Activated CD4-positive, alpha-beta T cell treated with anti-CD3 and anti-CD28 coated beads for 48 hours (primary cell): ENCODE measurements around the gene PDLIM3.

Experiments
- DNase-seq: peaks from one replicate; pipeline ENCODE4 v3.0.0-alpha.2; 2020

PDLIM3 gene

DNA sequence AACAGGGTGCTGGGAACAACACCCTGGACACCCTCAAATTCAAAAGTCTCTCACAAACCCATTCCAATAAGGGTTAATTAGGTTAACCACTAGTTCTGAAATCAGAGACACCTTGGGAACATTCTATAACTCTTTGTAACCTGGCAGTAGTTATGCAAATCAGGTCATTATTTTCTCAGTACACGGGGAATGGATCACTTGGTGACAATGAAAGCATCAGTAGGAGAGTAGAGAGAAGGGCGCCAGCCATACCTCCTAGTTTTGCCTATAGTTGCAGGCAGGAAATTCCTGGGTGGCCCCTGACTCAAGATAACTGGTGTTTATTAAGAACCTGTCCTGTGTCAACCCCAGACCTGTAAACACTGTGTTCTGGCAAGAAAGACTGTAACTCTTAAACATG, 66.3 kb downstream of the PDLIM3 start:
- no peak for DNase-seq

DNA sequence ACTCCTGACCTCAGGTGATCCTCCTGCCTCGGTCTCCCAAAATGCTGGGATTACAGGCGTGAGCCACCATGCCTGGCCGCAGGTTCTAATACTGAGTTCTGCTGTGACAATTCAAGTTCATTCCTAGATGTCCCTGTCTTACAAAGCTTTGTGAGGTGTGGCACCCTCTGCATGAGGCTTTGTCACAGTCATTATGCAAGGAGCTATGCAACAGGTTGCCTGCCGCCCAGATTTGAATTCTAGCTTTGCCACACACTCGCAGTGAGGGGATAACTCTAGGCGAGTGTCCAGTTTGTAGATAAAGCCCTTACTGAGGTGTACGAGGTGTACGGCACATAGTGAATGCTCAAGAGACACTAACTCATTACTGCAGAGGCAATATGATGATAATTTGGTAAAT, 67.3 kb downstream of the PDLIM3 start:
- DNase-seq, result no peak

DNA sequence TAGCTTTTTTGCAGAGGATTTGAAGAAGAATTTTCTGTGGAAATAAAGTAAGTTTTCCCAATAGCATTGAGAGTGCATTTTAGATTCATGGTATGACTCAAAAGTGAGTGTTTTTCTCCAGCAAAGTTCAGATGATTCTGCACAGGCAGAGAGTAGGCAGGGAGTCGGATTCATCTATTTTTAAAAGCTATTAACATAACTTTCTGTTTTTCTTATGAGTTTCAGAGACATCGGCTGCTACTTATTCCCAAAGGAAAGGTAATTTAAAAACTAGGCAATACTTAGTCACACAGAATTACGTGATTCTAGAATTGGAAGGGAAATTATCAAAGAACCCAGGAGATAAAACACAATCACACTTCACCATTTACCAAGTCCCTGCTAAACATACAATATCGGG, 68.2 kb downstream of the PDLIM3 start:
- no peak for DNase-seq

DNA sequence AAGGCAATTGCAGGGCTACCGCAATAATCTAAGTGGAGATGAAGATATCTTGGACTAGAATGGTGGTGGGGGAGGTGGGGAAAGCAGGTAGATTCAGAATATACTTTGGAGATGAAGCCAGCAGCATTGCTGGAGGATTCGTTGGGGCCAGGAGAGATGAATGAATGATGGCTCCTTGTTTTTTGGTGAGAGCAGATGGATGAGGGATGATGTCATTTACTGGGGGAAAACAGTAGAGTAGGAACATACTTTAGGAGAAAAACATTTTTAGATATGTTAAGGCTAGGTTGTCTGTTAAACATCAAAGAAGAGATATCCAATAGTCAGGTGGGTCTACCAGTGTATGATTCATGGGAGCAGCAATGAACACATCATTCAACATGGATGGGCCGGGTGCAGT, 69.6 kb downstream of the PDLIM3 start:
- DNase-seq, result no peak

DNA sequence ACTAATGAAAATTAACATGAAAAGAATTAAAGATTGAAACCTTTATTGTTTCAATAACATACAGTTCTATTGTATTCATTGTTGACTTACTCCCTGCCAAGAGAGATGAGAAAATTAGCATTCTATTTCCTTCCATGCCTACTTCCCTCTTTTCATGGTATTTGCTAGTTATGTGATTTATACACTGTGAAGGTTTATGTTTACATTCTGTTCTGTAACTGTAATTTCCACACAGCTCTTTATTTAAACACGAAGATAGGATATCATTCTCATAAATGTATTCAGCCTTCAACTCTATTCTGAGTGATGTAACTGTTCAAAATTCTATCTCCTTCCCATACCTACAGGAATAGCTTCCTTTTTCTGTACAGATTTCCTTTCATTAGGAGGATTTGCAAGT, 70.4 kb downstream of the PDLIM3 start:
- no peak for DNase-seq

DNA sequence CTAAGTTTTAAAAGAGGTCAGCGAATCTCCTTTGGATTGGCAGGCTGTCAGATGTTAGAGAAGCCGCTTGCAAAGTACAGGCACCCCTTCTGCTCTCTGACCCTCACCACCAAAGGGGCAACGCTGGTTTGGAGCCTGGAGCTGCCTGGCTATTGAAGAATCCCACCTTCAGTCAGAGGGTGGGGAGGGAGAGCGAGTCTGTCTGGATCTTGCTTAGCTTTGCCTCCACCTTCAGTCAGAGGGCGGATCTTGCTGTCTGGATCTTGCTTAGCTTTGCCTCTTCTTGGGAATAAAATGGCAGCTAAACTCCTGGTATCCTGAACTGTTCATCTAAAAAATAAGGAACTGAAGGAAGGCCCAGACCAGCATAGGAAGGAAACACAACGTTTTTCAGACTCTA, 71.1 kb downstream of the PDLIM3 start:
- no peak for DNase-seq

DNA sequence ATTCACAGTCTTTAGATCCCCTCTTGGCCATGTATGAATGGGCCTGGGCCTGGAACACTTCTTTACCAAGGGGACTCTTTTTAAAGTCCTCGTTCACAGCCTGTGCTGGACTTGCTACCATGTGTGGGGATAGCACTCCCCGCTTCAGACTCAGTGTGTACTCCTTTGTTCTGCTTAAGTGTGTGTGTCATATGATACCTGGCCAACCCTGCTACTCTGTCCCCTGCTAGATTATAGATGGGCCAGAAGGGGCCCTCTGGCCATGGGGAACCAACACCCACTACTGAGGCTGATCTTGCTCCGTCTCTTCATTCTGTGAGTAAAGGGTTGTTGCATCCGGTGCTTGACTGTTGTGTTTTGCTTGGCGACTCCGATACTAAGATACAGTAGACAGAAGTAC, 71.8 kb downstream of the PDLIM3 start:
- no peak for DNase-seq

DNA sequence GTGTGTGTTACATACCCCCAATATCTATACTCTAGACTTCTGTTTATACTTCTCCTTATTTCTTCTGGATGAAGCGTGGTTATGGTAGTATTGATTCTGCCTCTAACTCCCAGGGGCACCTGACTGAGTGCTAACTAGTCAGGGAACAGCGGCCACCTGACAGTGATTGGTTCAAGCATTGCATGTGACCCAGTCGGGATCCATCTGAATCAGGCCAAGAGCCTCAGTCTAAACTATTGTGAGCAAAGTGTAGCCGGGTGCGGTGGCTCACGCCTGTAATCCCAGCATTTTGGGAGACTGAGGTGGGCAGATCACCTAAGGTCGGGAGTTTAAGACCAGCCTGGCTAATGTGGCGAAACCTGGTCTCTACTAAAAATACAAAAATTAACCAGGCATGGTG, 73.7 kb downstream of the PDLIM3 start:
- no peak for DNase-seq

DNA sequence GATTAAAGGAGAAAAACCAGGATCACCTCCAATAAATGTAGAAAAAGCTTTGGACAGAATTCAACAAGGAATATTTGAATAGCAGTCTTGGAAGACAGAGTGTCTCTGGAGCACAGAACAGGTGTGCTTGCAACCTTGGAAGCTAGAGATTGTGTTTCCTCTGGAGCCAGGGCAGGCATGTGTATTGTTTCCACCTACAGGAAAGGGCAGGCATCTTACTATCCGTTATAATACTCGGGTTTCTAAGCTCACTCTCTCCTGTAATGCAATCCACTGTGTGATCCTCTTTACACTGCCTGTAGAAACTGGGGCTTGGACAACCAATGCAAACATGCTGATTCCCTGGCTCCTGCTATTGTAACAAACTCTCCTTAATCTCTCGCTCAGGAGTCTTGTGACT, 78.2 kb downstream of the PDLIM3 start:
- DNase-seq, result no peak

DNA sequence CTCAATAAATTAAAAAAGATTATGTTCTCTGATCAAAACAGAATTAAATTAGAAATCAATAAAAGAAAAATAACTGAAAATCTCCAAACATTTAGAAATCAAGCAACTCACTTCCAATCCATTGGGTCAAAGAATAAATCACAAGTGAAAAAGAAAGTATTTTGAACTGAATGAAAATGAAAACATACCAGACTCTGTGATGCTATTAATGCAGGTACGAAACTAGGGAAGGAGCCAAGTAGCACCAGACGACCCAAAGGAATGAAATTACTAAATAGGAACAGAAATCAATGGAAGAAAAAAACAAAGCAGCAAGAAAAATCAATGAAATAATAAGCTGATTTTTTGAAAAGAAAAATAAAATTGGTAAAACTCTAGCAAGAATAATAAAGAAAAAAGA, 79.2 kb downstream of the PDLIM3 start:
- DNase-seq, result no peak
